Tibial nerve (tissue), 3 donors: Measurements from ENCODE around the gene TMEM271.

ENCODE experiments used
- POLR2A ChIP-seq, 2 donors: fragments of 450-650 bp; IDR thresholded peaks; one replicate each; pipeline ENCODE4 v1.6.1; 2017; ENCODE audit warnings: antibody characterized with exemption in 2 of 2, mild to moderate bottlenecking in 2 of 2, moderate library complexity in 2 of 2
- TF ChIP-seq, protein P1 (sequence below), 5 experiments: fragments of 200-600 bp in 3 of 5; fragments of 450-650 bp in 2 of 5; sonication (generic) in 3 of 5; IDR thresholded peaks; one replicate each; pipeline ENCODE4 v1.5.1; 2016 to 2019; ENCODE audit warnings: antibody characterized with exemption in 5 of 5, mild to moderate bottlenecking in 3 of 5, moderate library complexity in 2 of 5

DNA sequence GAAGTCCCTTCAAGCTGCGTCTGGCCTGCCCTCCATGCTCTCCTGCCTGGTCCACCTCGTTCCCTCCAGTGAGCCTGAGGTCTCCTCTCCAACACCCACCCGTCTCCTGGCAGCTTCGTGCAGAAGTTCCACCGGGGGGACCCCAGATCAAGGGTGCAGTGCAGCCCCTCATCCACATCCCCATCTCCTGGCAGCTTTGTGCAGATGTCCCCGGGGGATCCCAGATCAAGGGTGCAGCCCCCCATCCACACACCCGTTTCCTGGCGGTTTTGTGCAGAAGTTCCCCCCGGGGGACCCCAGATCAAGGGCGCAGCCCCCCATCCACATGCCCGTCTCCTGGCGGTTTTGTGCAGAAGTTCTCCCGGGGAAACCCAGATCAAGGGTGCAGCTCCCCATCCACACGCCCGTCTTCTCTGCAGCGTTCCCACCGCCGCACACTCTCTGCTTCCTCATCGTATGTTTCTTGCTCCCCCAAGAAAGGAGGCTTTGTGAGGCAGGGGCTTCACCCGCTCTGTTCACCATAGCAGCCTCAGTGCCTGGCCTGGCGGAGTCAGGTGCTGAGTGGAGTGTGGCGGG, 41.4 kb downstream of the TMEM271 start:
- TF ChIP-seq, protein P1, sequence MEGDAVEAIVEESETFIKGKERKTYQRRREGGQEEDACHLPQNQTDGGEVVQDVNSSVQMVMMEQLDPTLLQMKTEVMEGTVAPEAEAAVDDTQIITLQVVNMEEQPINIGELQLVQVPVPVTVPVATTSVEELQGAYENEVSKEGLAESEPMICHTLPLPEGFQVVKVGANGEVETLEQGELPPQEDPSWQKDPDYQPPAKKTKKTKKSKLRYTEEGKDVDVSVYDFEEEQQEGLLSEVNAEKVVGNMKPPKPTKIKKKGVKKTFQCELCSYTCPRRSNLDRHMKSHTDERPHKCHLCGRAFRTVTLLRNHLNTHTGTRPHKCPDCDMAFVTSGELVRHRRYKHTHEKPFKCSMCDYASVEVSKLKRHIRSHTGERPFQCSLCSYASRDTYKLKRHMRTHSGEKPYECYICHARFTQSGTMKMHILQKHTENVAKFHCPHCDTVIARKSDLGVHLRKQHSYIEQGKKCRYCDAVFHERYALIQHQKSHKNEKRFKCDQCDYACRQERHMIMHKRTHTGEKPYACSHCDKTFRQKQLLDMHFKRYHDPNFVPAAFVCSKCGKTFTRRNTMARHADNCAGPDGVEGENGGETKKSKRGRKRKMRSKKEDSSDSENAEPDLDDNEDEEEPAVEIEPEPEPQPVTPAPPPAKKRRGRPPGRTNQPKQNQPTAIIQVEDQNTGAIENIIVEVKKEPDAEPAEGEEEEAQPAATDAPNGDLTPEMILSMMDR (IDR thresholded peaks at IDR 0.05) = no peak
- no peak for TF ChIP-seq POLR2A (IDR thresholded peaks at IDR 0.05)
